ENCODE data around the gene ASB18. TPM values are rescaled to one million over a fixed set of nuclear protein-coding genes. Genes with fewer than 3 reads are reported as not detected.

Gene ASB18
- total and polyA plus RNA-seq, 2 of the 4 experiments (the other 2 are of a cell fraction) = not detected

DNA sequence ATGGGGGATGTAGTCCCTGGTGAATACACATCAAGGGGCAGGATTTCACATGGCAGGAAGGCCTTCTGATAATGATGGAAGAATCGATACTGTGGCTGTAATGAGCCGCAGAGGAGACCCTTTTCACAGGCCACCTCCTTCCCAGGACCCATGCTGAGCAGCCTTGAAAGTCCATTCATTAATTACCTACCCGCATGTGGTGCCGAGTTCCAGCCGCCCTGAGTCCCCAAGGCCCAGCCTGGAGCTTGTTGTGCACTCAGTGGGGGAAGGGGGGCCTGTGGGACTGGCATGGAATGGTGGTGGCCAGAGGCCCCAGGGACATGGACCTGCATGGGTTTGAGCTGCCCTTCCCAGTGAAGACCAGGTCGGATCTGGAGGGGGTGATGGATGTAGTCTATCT lies 25.5 kb downstream of the ASB18 start:
- no peak overlapping the region for H3K4me3 ChIP-seq (ENCODE audit: insufficient read depth, low read depth, low read length)
- no peak overlapping the region for H3K9ac ChIP-seq (ENCODE audit: low read depth, low read length)
- dilution Hi-C loops (cut with HindIII; ENCODE audit: low sequenced_read_pairs, unreplicated experiment) = no loop called here
- DNase-seq = no peak
- no peak overlapping the region for H2BK15ac ChIP-seq (ENCODE audit: low read depth, low read length)
- H3K4me2 ChIP-seq (ENCODE audit: low read depth, low read length) = no peak overlapping the region
- no peaks in the 10 kb centered on the region for H3K9me1 ChIP-seq (ENCODE audit: insufficient read depth, low read length)
- no peak overlapping the region for H4K91ac ChIP-seq (ENCODE audit: insufficient read depth, low read depth, low read length)
- peaks cover 37% of the 10 kb centered on the region for H3K27me3 ChIP-seq (ENCODE audit: control insufficient read depth, insufficient read depth, low read length)
- H3K4ac ChIP-seq (ENCODE audit: low read depth, low read length) = no peak overlapping the region
- intact Hi-C loops (cut with micrococcal nuclease) = no loop called here
- no TSS peak for BruUV-seq (replicated peaks)
- no peak overlapping the region for H2BK120ac ChIP-seq (ENCODE audit: low read depth, low read length)
- no peak overlapping the region for H2AFZ ChIP-seq (replicated peaks; ENCODE audit: low read length, poor library complexity)
- no peak overlapping the region for H3K18ac ChIP-seq (ENCODE audit: low read depth, low read length)
- no peak overlapping the region for H3K14ac ChIP-seq (replicated peaks; ENCODE audit: low read depth, low read length)
- peaks cover 13% of the 10 kb centered on the region for H3K4me1 ChIP-seq (ENCODE audit: control insufficient read depth, insufficient read depth, low read length)
- H4K5ac ChIP-seq (ENCODE audit: low read depth, low read length) = no peak overlapping the region
- H3K56ac ChIP-seq (ENCODE audit: extremely low read depth, insufficient read depth, low read length) = no peak overlapping the region
- H4K8ac ChIP-seq (ENCODE audit: low read depth in 2 of 2, low read length in 2 of 2) = no peak overlapping the region
- no peak overlapping the region for H3K23ac ChIP-seq (ENCODE audit: low read depth, low read length)
- ChIA-PET CTCF (interaction anchor here (2.0 kb wide), 1 partner anchor 39 kb away, joined by 4 read pairs; no protein-coding TSS in a partner anchor), POLR2A (ENCODE audit: unreplicated experiment) (no interaction called here)
- no peak overlapping the region for H2BK20ac ChIP-seq (ENCODE audit: low read depth, low read length)
- no peak for ATAC-seq (ENCODE audit: low read depth)
- H3K9me3 ChIP-seq (ENCODE audit: control insufficient read depth, insufficient read depth, low read length) = no peaks in the 10 kb centered on the region; the same call in 1 of the 2 replicates
- in situ Hi-C loops (cut with MboI; ENCODE audit: low sequenced_read_pairs) = no loop called here
- H2BK5ac ChIP-seq (ENCODE audit: low read depth, low read length, poor library complexity, severe bottlenecking) = no peak overlapping the region
- TF ChIP-seq RCOR1 (IDR thresholded peaks at IDR 0.05; ENCODE audit: insufficient replicate concordance, low read length) = no peak
- TF ChIP-seq, protein P1, sequence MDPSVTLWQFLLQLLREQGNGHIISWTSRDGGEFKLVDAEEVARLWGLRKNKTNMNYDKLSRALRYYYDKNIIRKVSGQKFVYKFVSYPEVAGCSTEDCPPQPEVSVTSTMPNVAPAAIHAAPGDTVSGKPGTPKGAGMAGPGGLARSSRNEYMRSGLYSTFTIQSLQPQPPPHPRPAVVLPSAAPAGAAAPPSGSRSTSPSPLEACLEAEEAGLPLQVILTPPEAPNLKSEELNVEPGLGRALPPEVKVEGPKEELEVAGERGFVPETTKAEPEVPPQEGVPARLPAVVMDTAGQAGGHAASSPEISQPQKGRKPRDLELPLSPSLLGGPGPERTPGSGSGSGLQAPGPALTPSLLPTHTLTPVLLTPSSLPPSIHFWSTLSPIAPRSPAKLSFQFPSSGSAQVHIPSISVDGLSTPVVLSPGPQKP (IDR thresholded peaks at IDR 0.05; ENCODE audit: borderline replicate concordance, low read depth, low read length) = no peak
- no peak for TF ChIP-seq POLR2A (IDR thresholded peaks at IDR 0.05; ENCODE audit: low read depth, low read length)
- no peak overlapping the region for H2AK5ac ChIP-seq (ENCODE audit: low read depth, low read length)
- no peak overlapping the region for H3K27ac ChIP-seq (ENCODE audit: insufficient read depth, low read length)
- H2AK9ac ChIP-seq (replicated peaks; ENCODE audit: low read depth, low read length, poor library complexity) = no peak overlapping the region
- no CpG with 5 or more reads among the region's 6 CpGs for WGBS, 2 experiments (ENCODE audit: extremely low coverage in 2 of 2, insufficient read length in 1 of 2)
- no peaks in the 10 kb centered on the region for H3K36me3 ChIP-seq (ENCODE audit: control insufficient read depth, insufficient read depth, low read length)
- H4K20me1 ChIP-seq (ENCODE audit: insufficient read depth, low read length) = no peaks in the 10 kb centered on the region
- no peaks in the 10 kb centered on the region for H3K79me1 ChIP-seq (ENCODE audit: low read depth in 1 of 2, low read length in 2 of 2)
